IMR-90 (cell line): Measurements from ENCODE around the gene JSRP1. TPM values are rescaled to one million over a fixed set of nuclear protein-coding genes. Genes with fewer than 3 reads are reported as not detected.

Source experiments
- ATAC-seq: fragments of 200-7000 bp; cut with Tn5 transposase; 2 replicates; pipeline ENCODE4 v1.9.1; 2020; ENCODE audit warnings: low read depth, mild to moderate bottlenecking, moderate library complexity
- BruUV-seq: library from RNA; stranded (reverse); fragments of 400-500 nt; replicated peaks from 2 replicates; lab custom pipeline; 2021; lab: Mats Ljungman, UMichigan
- CTCF ChIA-PET: fragments of 300-600 bp; formaldehyde crosslinking; extraction: SDS; loops from one replicate; lab custom pipeline; 2021; ENCODE audit warnings: antibody characterized with exemption; lab: Yijun Ruan, JAX
- POLR2A ChIA-PET: fragments of 300-600 bp; sonication (Branson Sonifier 250); formaldehyde crosslinking; loops from one replicate; lab custom pipeline; 2022; ENCODE audit warnings: antibody characterized with exemption; ENCODE audit not compliant: unreplicated experiment; lab: Charles Lee
- DNase-seq: peaks from one replicate; pipeline ENCODE4 v3.0.0; 2013
- H2AFZ ChIP-seq: replicated peaks from 2 replicates; pipeline ENCODE3; 2013; ENCODE audit warnings: low read length, mild to moderate bottlenecking; ENCODE audit not compliant: poor library complexity
- H2AK5ac ChIP-seq: 2 replicates; pipeline ENCODE4 v1.6.1; 2013; ENCODE audit warnings: low read depth, low read length, inconsistent platforms
- H2AK9ac ChIP-seq: replicated peaks from 2 replicates; pipeline ENCODE3; 2013; ENCODE audit warnings: mild to moderate bottlenecking, low read depth, low read length, moderate library complexity; ENCODE audit not compliant: poor library complexity
- H2BK120ac ChIP-seq: 2 replicates; pipeline ENCODE4 v1.6.1; 2013; ENCODE audit warnings: low read depth, low read length, inconsistent platforms
- H2BK15ac ChIP-seq: 3 replicates; pipeline ENCODE4 v1.6.1; 2013; ENCODE audit warnings: low read depth, low read length, inconsistent platforms
- H2BK20ac ChIP-seq: 2 replicates; pipeline ENCODE4 v1.6.1; 2013; ENCODE audit warnings: low read depth, mild to moderate bottlenecking, inconsistent platforms, low read length, moderate library complexity
- H2BK5ac ChIP-seq: 2 replicates; pipeline ENCODE4 v1.6.1; 2013; ENCODE audit warnings: mild to moderate bottlenecking, low read depth, low read length, inconsistent platforms; ENCODE audit not compliant: poor library complexity, severe bottlenecking
- H3K14ac ChIP-seq: replicated peaks from 2 replicates; pipeline ENCODE4 v1.6.1; 2013; ENCODE audit warnings: low read depth, low read length, inconsistent platforms
- H3K18ac ChIP-seq: 2 replicates; pipeline ENCODE4 v1.6.1; 2013; ENCODE audit warnings: low read depth, low read length, control low read depth
- H3K23ac ChIP-seq: 2 replicates; pipeline ENCODE4 v1.6.1; 2013; ENCODE audit warnings: low read depth, low read length, inconsistent platforms
- H3K27ac ChIP-seq: 2 replicates; pipeline ENCODE4 v1.5.1; 2013; ENCODE audit warnings: mild to moderate bottlenecking, control low read depth, low read length; ENCODE audit not compliant: insufficient read depth
- H3K27me3 ChIP-seq: 2 replicates; pipeline ENCODE4 v1.6.1; 2013; ENCODE audit warnings: low read length; ENCODE audit not compliant: control insufficient read depth, insufficient read depth
- H3K36me3 ChIP-seq: 2 replicates; pipeline ENCODE4 v1.6.1; 2013; ENCODE audit warnings: low read length, mixed read lengths; ENCODE audit not compliant: control insufficient read depth, insufficient read depth
- H3K4ac ChIP-seq: 2 replicates; pipeline ENCODE4 v1.6.1; 2013; ENCODE audit warnings: low read depth, low read length, inconsistent platforms
- H3K4me1 ChIP-seq: 2 replicates; pipeline ENCODE4 v1.6.1; 2013; ENCODE audit warnings: low read length, mixed read lengths; ENCODE audit not compliant: control insufficient read depth, insufficient read depth
- H3K4me2 ChIP-seq: 2 replicates; pipeline ENCODE4 v1.6.1; 2013; ENCODE audit warnings: low read depth, mild to moderate bottlenecking, control low read depth, low read length, moderate library complexity
- H3K4me3 ChIP-seq: 2 replicates; pipeline ENCODE4 v1.5.1; 2013; ENCODE audit warnings: low read depth, mild to moderate bottlenecking, control low read depth, low read length, moderate library complexity; ENCODE audit not compliant: insufficient read depth
- H3K56ac ChIP-seq: 2 replicates; pipeline ENCODE4 v1.6.1; 2013; ENCODE audit warnings: low read length, inconsistent platforms; ENCODE audit not compliant: insufficient read depth; ENCODE audit errors: extremely low read depth
- H3K79me1 ChIP-seq, 2 experiments: 2 replicates each; pipeline ENCODE4 v1.6.1; 2013; ENCODE audit warnings: low read length in 2 of 2, inconsistent platforms in 1 of 2, low read depth in 1 of 2
- H3K9ac ChIP-seq: 2 replicates; pipeline ENCODE4 v1.6.1; 2013; ENCODE audit warnings: low read depth, low read length, control low read depth
- H3K9me1 ChIP-seq: 2 replicates; pipeline ENCODE4 v1.6.1; 2013; ENCODE audit warnings: low read length, inconsistent platforms; ENCODE audit not compliant: insufficient read depth
- H3K9me3 ChIP-seq: 2 replicates; pipeline ENCODE4 v1.6.1; 2013; ENCODE audit warnings: low read length; ENCODE audit not compliant: control insufficient read depth, insufficient read depth
- H4K20me1 ChIP-seq: 2 replicates; pipeline ENCODE4 v1.6.1; 2013; ENCODE audit warnings: low read length, inconsistent platforms; ENCODE audit not compliant: insufficient read depth
- H4K5ac ChIP-seq: 2 replicates; pipeline ENCODE4 v1.6.1; 2013; ENCODE audit warnings: mild to moderate bottlenecking, low read depth, low read length, control low read depth
- H4K8ac ChIP-seq, 2 experiments: 2 replicates each; pipeline ENCODE4 v1.6.1; 2013; ENCODE audit warnings: low read depth in 2 of 2, low read length in 2 of 2, control low read depth in 1 of 2, inconsistent platforms in 1 of 2
- H4K91ac ChIP-seq: 2 replicates; pipeline ENCODE4 v1.6.1; 2013; ENCODE audit warnings: low read depth, low read length, inconsistent platforms; ENCODE audit not compliant: insufficient read depth
- BHLHE40 ChIP-seq: fragments of 150-350 bp; IDR thresholded peaks from 2 replicates; pipeline ENCODE4 v1.6.1; 2016; ENCODE audit warnings: mild to moderate bottlenecking, low read depth, low read length
- ELK1 ChIP-seq: fragments of 150-350 bp; IDR thresholded peaks from 2 replicates; pipeline ENCODE4 v1.6.1; 2016; ENCODE audit warnings: low read depth, mild to moderate bottlenecking, low read length, moderate library complexity, borderline replicate concordance
- FOS ChIP-seq: fragments of 150-350 bp; IDR thresholded peaks from 2 replicates; pipeline ENCODE4 v1.6.1; 2016; ENCODE audit warnings: low read depth, low read length
- MAFK ChIP-seq: IDR thresholded peaks from 2 replicates; pipeline ENCODE4 v1.6.1; 2012; ENCODE audit warnings: low read depth, low read length, improper control_type of control experiment
- MAZ ChIP-seq: IDR thresholded peaks from 2 replicates; pipeline ENCODE4 v1.6.1; 2012; ENCODE audit warnings: low read depth, mild to moderate bottlenecking, low read length, improper control_type of control experiment, moderate library complexity, borderline replicate concordance
- NFE2L2 ChIP-seq: fragments of 150-350 bp; IDR thresholded peaks from 2 replicates; pipeline ENCODE4 v1.6.1; 2016; ENCODE audit warnings: low read depth, mild to moderate bottlenecking, low read length
- POLR2A ChIP-seq: IDR thresholded peaks from 2 replicates; pipeline ENCODE4 v1.6.1; 2012; ENCODE audit warnings: mild to moderate bottlenecking, low read depth, low read length
- RAD21 ChIP-seq: IDR thresholded peaks from 2 replicates; pipeline ENCODE4 v1.6.1; 2012; ENCODE audit warnings: low read length, improper control_type of control experiment
- RCOR1 ChIP-seq: IDR thresholded peaks from 2 replicates; pipeline ENCODE4 v1.6.1; 2012; ENCODE audit warnings: mild to moderate bottlenecking, low read length, improper control_type of control experiment; ENCODE audit not compliant: insufficient replicate concordance
- RFX5 ChIP-seq: IDR thresholded peaks from 2 replicates; pipeline ENCODE4 v1.8.0; 2012; ENCODE audit warnings: low read depth, mild to moderate bottlenecking, low read length, moderate library complexity
- SMC3 ChIP-seq: fragments of 150-350 bp; IDR thresholded peaks from 2 replicates; pipeline ENCODE4 v1.6.1; 2016; ENCODE audit warnings: low read depth, mild to moderate bottlenecking, antibody characterized with exemption, low read length, moderate library complexity
- WGBS, 2 experiments: methylation state at CpG; one replicate each; pipeline versions ENCODE4 v1.1.5 to v1.1.7; 2013; ENCODE audit warnings: missing lambda C conversion rate in 2 of 2; ENCODE audit not compliant: insufficient read length in 1 of 2; ENCODE audit errors: extremely low coverage in 2 of 2; 5-methylcytosine and 5-hydroxymethylcytosine counted together
- dilution Hi-C: fragments of 300-500 bp; cut with HindIII; formaldehyde crosslinking; loops from one replicate; pipeline ENCODE4 v1.14.3; 2018; ENCODE audit warnings: low sequenced_read_pairs; ENCODE audit not compliant: unreplicated experiment
- in situ Hi-C: fragments of 300-500 bp; cut with MboI; formaldehyde crosslinking; loops from 3 replicates; pipeline ENCODE4 v1.14.3; 2019; ENCODE audit warnings: low sequenced_read_pairs, inconsistent platforms, mixed read lengths
- intact Hi-C: fragments of 100-400 bp; cut with micrococcal nuclease; formaldehyde crosslinking; loops from 2 replicates; pipeline ENCODE4 v1.10.0; 2022
- polyA plus RNA-seq, 3 experiments: library from polyadenylated mRNA; depleted of rRNA; stranded (reverse); fragments of >200 nt; gene quantifications; 2 replicates each; pipeline ENCODE4 v1.2.3, GENCODE V29; 2012; ENCODE audit warnings: low replicate concordance in 1 of 3
- total RNA-seq: library from RNA; depleted of rRNA; stranded (reverse); fragments of >200 nt; gene quantifications from 2 replicates; pipeline ENCODE4 v1.2.3, GENCODE V29; 2012
- TF ChIP-seq, protein P1 (sequence below): fragments of 150-350 bp; IDR thresholded peaks from 2 replicates; pipeline ENCODE4 v1.6.1; 2017; ENCODE audit warnings: mild to moderate bottlenecking, antibody characterized with exemption, low read length, low read depth

Gene JSRP1
- total and polyA plus RNA-seq, 2 of the 4 experiments (the other 2 are of a cell fraction) = not detected

GRCh38 chr19:2242816-2243215 lies 13.4 kb downstream of the JSRP1 start:
- CTCF ChIA-PET = no interaction called here
- Histone ChIP-seq H2AFZ (no peak overlapping the region), H3K9ac (no peak overlapping the region), H2BK120ac (no peak overlapping the region), H3K36me3 (peaks cover 51% of the 10 kb centered on the region), H4K5ac (no peak overlapping the region), H3K4me1 (peaks cover 14% of the 10 kb centered on the region), H3K27me3 (no peaks in the 10 kb centered on the region), H4K20me1 (peaks cover 88% of the 10 kb centered on the region), H4K91ac (no peak overlapping the region), H2BK20ac (no peak overlapping the region), H3K79me1 (peaks cover 4 to 60% of the 10 kb centered on the region in 2 experiments; a peak in 2 of 4 replicates), H2AK9ac (no peak overlapping the region), H3K4ac (no peak overlapping the region), H2BK5ac (no peak overlapping the region), H3K14ac (no peak overlapping the region), H3K4me3 (no peak overlapping the region), H3K27ac (no peak overlapping the region), H3K56ac (no peak overlapping the region), H3K23ac (no peak overlapping the region), H2BK15ac (no peak overlapping the region), H2AK5ac (no peak overlapping the region), H3K9me1 (peaks cover 8% of the 10 kb centered on the region), H3K4me2 (no peak overlapping the region), H3K18ac (no peak overlapping the region), H4K8ac (no peak overlapping the region), H3K9me3 (no peaks in the 10 kb centered on the region)
- intact Hi-C loops (no loop called here), in situ Hi-C loops (no loop called here), dilution Hi-C loops (no loop called here)
- DNase-seq (no peak), ATAC-seq (no peak)
- no peak for TF ChIP-seq ELK1
- TF ChIP-seq MAZ = no peak
- TF ChIP-seq RFX5 = no peak
- no peak for TF ChIP-seq FOS
- TF ChIP-seq, protein P1, sequence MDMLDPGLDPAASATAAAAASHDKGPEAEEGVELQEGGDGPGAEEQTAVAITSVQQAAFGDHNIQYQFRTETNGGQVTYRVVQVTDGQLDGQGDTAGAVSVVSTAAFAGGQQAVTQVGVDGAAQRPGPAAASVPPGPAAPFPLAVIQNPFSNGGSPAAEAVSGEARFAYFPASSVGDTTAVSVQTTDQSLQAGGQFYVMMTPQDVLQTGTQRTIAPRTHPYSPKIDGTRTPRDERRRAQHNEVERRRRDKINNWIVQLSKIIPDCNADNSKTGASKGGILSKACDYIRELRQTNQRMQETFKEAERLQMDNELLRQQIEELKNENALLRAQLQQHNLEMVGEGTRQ = no peak
- TF ChIP-seq SMC3 = no peak
- no peak for TF ChIP-seq RAD21
- TF ChIP-seq NFE2L2 = no peak
- no peak for TF ChIP-seq POLR2A
- no peak for TF ChIP-seq MAFK
- TF ChIP-seq BHLHE40 = no peak
- TF ChIP-seq RCOR1 = no peak
- 90% methylated on average over 5 of the region's 8 CpGs; no CpG with 5 or more reads in 1 of the 2 experiments for WGBS, 2 experiments
- no TSS peak for BruUV-seq
- POLR2A ChIA-PET = no interaction called here
